H1 (cell line): Measurements from ENCODE around the gene ARRB1. TPM values are rescaled to one million over a fixed set of nuclear protein-coding genes. Genes with fewer than 3 reads are reported as not detected.

ENCODE experiments used
- BCL11A ChIP-seq, 2 experiments: IDR thresholded peaks; one replicate each; pipeline ENCODE4 v1.6.1; 2011; ENCODE audit warnings: low read depth in 2 of 2, low read length in 2 of 2, mild to moderate bottlenecking in 2 of 2
- EZH2 ChIP-seq: fragments of 200-600 bp; sonication (generic); IDR thresholded peaks from 2 replicates; pipeline ENCODE4 v1.7.1; 2012; ENCODE audit warnings: low read depth, mild to moderate bottlenecking, moderate library complexity, low read length, inconsistent platforms; ENCODE audit not compliant: severe bottlenecking
- PHF8 ChIP-seq: fragments of 200-600 bp; sonication (generic); conservative IDR thresholded peaks from 2 replicates; pipeline ENCODE4 v1.7.1; 2012; ENCODE audit warnings: low read depth, mild to moderate bottlenecking, inconsistent platforms, low read length, moderate library complexity
- POLR2A ChIP-seq, 2 experiments: IDR thresholded peaks; 1 replicate in 1 of 2; 2 replicates in 1 of 2; pipeline ENCODE4 v1.6.1; 2011; ENCODE audit warnings: low read depth in 2 of 2, low read length in 2 of 2, mild to moderate bottlenecking in 2 of 2; ENCODE audit errors: control extremely low read depth in 1 of 2
- SAP30 ChIP-seq: fragments of 300-600 bp; sonication (generic); IDR thresholded peaks from 2 replicates; pipeline ENCODE4 v1.7.1; 2012; ENCODE audit warnings: low read length, moderate library complexity, mild to moderate bottlenecking, inconsistent platforms; ENCODE audit not compliant: insufficient read depth, insufficient replicate concordance
- polyA plus RNA-seq, 7 experiments: library from polyadenylated mRNA; depleted of rRNA in 3 of 7; stranded (reverse) in 5 of 7; unstranded in 2 of 7; fragments of >200 nt in 5 of 7; fragments of 200-250 nt in 2 of 7; gene quantifications; 1 replicate in 5 of 7; 2 replicates in 1 of 7; 4 replicates in 1 of 7; pipeline versions ENCODE4 v1.2.1 to v1.2.3, GENCODE V29; 2011 to 2013; ENCODE audit warnings: missing spikeins in 2 of 7, mixed read lengths in 2 of 7
- total RNA-seq: library from RNA; stranded (reverse); fragmentation: NEBNext Ultra II Directional; extraction: Animal tissue kit (Norgen Biotek cat#: 25700); gene quantifications from 2 replicates; pipeline ENCODE4 v1.2.1, GENCODE V29; 2021

ARRB1 gene
- total and polyA plus RNA-seq, 2 of the 8 experiments (the other 6 are each of a cell fraction or from before 2014, with no cell fraction given) = 9.4 to 31.8 TPM

- TF ChIP-seq PHF8 (no peak), POLR2A (IDR thresholded peaks at IDR 0.05; ENCODE audit: control extremely low read depth in 1 of 2, low read depth in 2 of 2, low read length in 2 of 2) (no peak), SAP30 (no peak), BCL11A (IDR thresholded peaks at IDR 0.05; ENCODE audit: low read depth in 2 of 2, low read length in 2 of 2) (no peak), EZH2 (no peak)
- TF ChIP-seq, all 59 proteins: peak for 0
Observed at GRCh38 chr11:75394085-75394840, 42.8 kb upstream of the ARRB1 start (continued).
